Prostate gland (tissue), 2 donors: ENCODE results near the gene BDKRB2.

Experiments used
- CTCF ChIP-seq, 4 experiments: fragments of 200-600 bp in 2 of 4; fragments of 450-650 bp in 2 of 4; sonication (generic) in 2 of 4; IDR thresholded peaks; 1 replicate in 3 of 4; 2 replicates in 1 of 4; pipeline ENCODE4 v1.5.1; 2016 to 2019; ENCODE audit warnings: antibody characterized with exemption in 4 of 4, mild to moderate bottlenecking in 2 of 4, moderate library complexity in 2 of 4
- POLR2A ChIP-seq: fragments of 450-650 bp; IDR thresholded peaks from one replicate; pipeline ENCODE4 v1.6.1; 2016; ENCODE audit warnings: antibody characterized with exemption, mild to moderate bottlenecking

GRCh38 chr14:96238676-96239265 lies 34.1 kb downstream of the BDKRB2 start:
- no peak for TF ChIP-seq CTCF (IDR thresholded peaks at IDR 0.05)
- TF ChIP-seq POLR2A: no peak
